HEK293T (cell line): ENCODE measurements around the gene SLC16A12.
A peak's percentile ranks its signal among the peaks of the same experiment; 100 is the strongest.

Experiments used
- CTCF ChIA-PET: fragments of 350-600 bp; formaldehyde crosslinking; extraction: SDS; loops from one replicate; lab custom pipeline; 2021; ENCODE audit warnings: antibody characterized with exemption, inconsistent platforms; lab: Yijun Ruan, JAX
- POLR2A ChIA-PET: fragments of 350-600 bp; formaldehyde crosslinking; extraction: SDS; loops from one replicate; lab custom pipeline; 2020; ENCODE audit warnings: antibody characterized with exemption, inconsistent platforms; lab: Yijun Ruan, JAX
- DNase-seq: peaks from one replicate; pipeline ENCODE4 v3.0.0; 2012; ENCODE audit warnings: mixed read lengths; ENCODE audit errors: extremely low spot score
- ARNT ChIP-seq: fragments of 450-650 bp; IDR thresholded peaks from 2 replicates; pipeline ENCODE4 v1.6.1; 2017; ENCODE audit warnings: mild to moderate bottlenecking
- BHLHE40 ChIP-seq: fragments of 450-650 bp; IDR thresholded peaks from 2 replicates; pipeline ENCODE4 v1.6.1; 2016; ENCODE audit warnings: mild to moderate bottlenecking, moderate library complexity, borderline replicate concordance
- CTBP1 ChIP-seq: fragments of 450-650 bp; IDR thresholded peaks from 2 replicates; pipeline ENCODE4 v1.6.1; 2016; ENCODE audit warnings: borderline replicate concordance
- ELF4 ChIP-seq: fragments of 450-650 bp; IDR thresholded peaks from 2 replicates; pipeline ENCODE4 v1.6.1; 2017; ENCODE audit warnings: antibody characterized with exemption
- FOXA1 ChIP-seq: fragments of 450-650 bp; IDR thresholded peaks from 2 replicates; pipeline ENCODE4 v1.6.1; 2016; ENCODE audit warnings: mild to moderate bottlenecking
- FOXK2 ChIP-seq: fragments of 450-650 bp; IDR thresholded peaks from 2 replicates; pipeline ENCODE4 v1.6.1; 2016; ENCODE audit warnings: mild to moderate bottlenecking
- FOXM1 ChIP-seq: fragments of 450-650 bp; IDR thresholded peaks from 2 replicates; pipeline ENCODE4 v1.6.1; 2017; ENCODE audit warnings: mild to moderate bottlenecking, borderline replicate concordance
- HDGF ChIP-seq: fragments of 450-650 bp; IDR thresholded peaks from 2 replicates; pipeline ENCODE4 v1.6.1; 2017; ENCODE audit warnings: antibody characterized with exemption, borderline replicate concordance
- L3MBTL2 ChIP-seq: fragments of 450-650 bp; conservative IDR thresholded peaks from 2 replicates; pipeline ENCODE4 v1.6.1; 2016; ENCODE audit warnings: mild to moderate bottlenecking
- LEF1 ChIP-seq: fragments of 450-650 bp; IDR thresholded peaks from 2 replicates; pipeline ENCODE4 v1.6.1; 2017; ENCODE audit warnings: mild to moderate bottlenecking, borderline replicate concordance
- NFRKB ChIP-seq: fragments of 450-650 bp; IDR thresholded peaks from 2 replicates; pipeline ENCODE4 v1.6.1; 2016; ENCODE audit warnings: mild to moderate bottlenecking, moderate library complexity
- PKNOX1 ChIP-seq: fragments of 450-650 bp; IDR thresholded peaks from 2 replicates; pipeline ENCODE4 v1.6.1; 2016
- SP1 ChIP-seq: fragments of 450-650 bp; IDR thresholded peaks from 2 replicates; pipeline ENCODE4 v1.6.1; 2017
- SUZ12 ChIP-seq: fragments of 450-650 bp; IDR thresholded peaks from 2 replicates; pipeline ENCODE4 v1.6.1; 2016; ENCODE audit warnings: mild to moderate bottlenecking
- TARDBP ChIP-seq: fragments of 450-650 bp; IDR thresholded peaks from 2 replicates; pipeline ENCODE4 v1.6.1; 2016
- ZNF384 ChIP-seq: fragments of 450-650 bp; IDR thresholded peaks from 2 replicates; pipeline ENCODE4 v1.6.1; 2016

Gene SLC16A12

GRCh38 chr10:89535171-89536012, at the start of gene SLC16A12:
Gene SLC16A12 (minus strand): TSS chr10:89535594. CDS start chr10:89462578, 73,016 bp downstream.
- TF ChIP-seq FOXK2 (no peak), CTBP1 (no peak), PKNOX1 (no peak), ZNF384 (no peak), FOXM1 (no peak), LEF1 (no peak)
- CTCF ChIA-PET: interaction anchor here (0.6 to 1.1 kb wide), 2 partner anchors 146 to 482 kb away, joined by 3 to 8 read pairs; no protein-coding TSS in a partner anchor
- DNase-seq: peak; percentile 43
- POLR2A ChIA-PET: interaction anchor here (1.6 kb wide), 1 partner anchor 108 kb away, joined by 4 read pairs; no protein-coding TSS in a partner anchor

GRCh38 chr10:89582022-89582421, 46.6 kb upstream of the SLC16A12 start:
- TF ChIP-seq FOXK2 (no peak), LEF1 (no peak), BHLHE40 (no peak), ARNT (no peak), SP1 (no peak)
- no peak for DNase-seq
- ChIA-PET POLR2A (no interaction called here), CTCF (no interaction called here)

- CTCF ChIA-PET: no interaction called here
- DNase-seq: no peak
- POLR2A ChIA-PET: interaction anchor here (0.6 kb wide), 1 partner anchor 121 kb away, joined by 3 read pairs; the partner anchor contains the start of gene KIF20B
- TF ChIP-seq FOXK2: no peak
- no peak for TF ChIP-seq ZNF384
- no peak for TF ChIP-seq PKNOX1
- TF ChIP-seq HDGF: no peak
- TF ChIP-seq NFRKB: no peak
- TF ChIP-seq ARNT: no peak
- TF ChIP-seq BHLHE40: no peak
Observed at GRCh38 chr10:89580243-89580642, 44.8 kb upstream of the SLC16A12 start.

GRCh38 chr10:89576696-89577095, 41.3 kb upstream of the SLC16A12 start:
- POLR2A ChIA-PET: no interaction called here
- TF ChIP-seq FOXM1 (no peak), SP1 (no peak), FOXA1 (no peak), NFRKB (no peak), LEF1 (no peak), ZNF384 (no peak), BHLHE40 (no peak), ELF4 (no peak), HDGF (no peak), FOXK2 (no peak), PKNOX1 (no peak)
- CTCF ChIA-PET: no interaction called here
- no peak for DNase-seq

- ChIA-PET POLR2A (no interaction called here), CTCF (no interaction called here)
- no peak for DNase-seq
- TF ChIP-seq CTBP1: no peak
- no peak for TF ChIP-seq PKNOX1
- TF ChIP-seq TARDBP: no peak
- no peak for TF ChIP-seq SP1
- TF ChIP-seq FOXM1: no peak
- TF ChIP-seq LEF1: no peak
- TF ChIP-seq ELF4: no peak
- no peak for TF ChIP-seq ARNT
- no peak for TF ChIP-seq SUZ12
- no peak for TF ChIP-seq BHLHE40
- TF ChIP-seq FOXA1: no peak
- no peak for TF ChIP-seq ZNF384
- TF ChIP-seq L3MBTL2: no peak
Observed at GRCh38 chr10:89576022-89576421, 40.6 kb upstream of the SLC16A12 start.

GRCh38 chr10:89575031-89575430, 39.6 kb upstream of the SLC16A12 start:
- ChIA-PET CTCF (no interaction called here), POLR2A (no interaction called here)
- TF ChIP-seq FOXM1: no peak
- TF ChIP-seq SP1: no peak
- TF ChIP-seq BHLHE40: no peak
- TF ChIP-seq ELF4: no peak
- no peak for TF ChIP-seq TARDBP
- no peak for TF ChIP-seq NFRKB
- no peak for TF ChIP-seq FOXK2
- TF ChIP-seq SUZ12: no peak
- no peak for TF ChIP-seq FOXA1
- TF ChIP-seq L3MBTL2: no peak
- TF ChIP-seq PKNOX1: no peak
- no peak for TF ChIP-seq CTBP1
- TF ChIP-seq LEF1: no peak
- TF ChIP-seq ZNF384: no peak
- no peak for TF ChIP-seq ARNT
- no peak for TF ChIP-seq HDGF
- DNase-seq: no peak
